H1 (cell line): Measurements from ENCODE around the gene NR5A1. TPM values are rescaled to one million over a fixed set of nuclear protein-coding genes. Genes with fewer than 3 reads are reported as not detected.

ENCODE experiments used
- EGR1 ChIP-seq: IDR thresholded peaks from 2 replicates; pipeline ENCODE4 v1.6.1; 2011; ENCODE audit warnings: low read depth, low read length, borderline replicate concordance
- EZH2 ChIP-seq: fragments of 200-600 bp; sonication (generic); IDR thresholded peaks from 2 replicates; pipeline ENCODE4 v1.7.1; 2012; ENCODE audit warnings: low read depth, mild to moderate bottlenecking, moderate library complexity, low read length, inconsistent platforms; ENCODE audit not compliant: severe bottlenecking
- FOSL1 ChIP-seq: IDR thresholded peaks from 2 replicates; pipeline ENCODE4 v1.6.1; 2011; ENCODE audit warnings: mild to moderate bottlenecking, low read depth, low read length, moderate library complexity; ENCODE audit not compliant: insufficient read depth
- HDAC2 ChIP-seq, 2 experiments: fragments of 300-600 bp in 1 of 2; sonication (generic) in 1 of 2; IDR thresholded peaks; 2 replicates each; pipeline ENCODE4 v1.6.1; 2011 to 2012; ENCODE audit warnings: low read depth in 2 of 2, low read length in 2 of 2, mild to moderate bottlenecking in 2 of 2, moderate library complexity in 2 of 2, borderline replicate concordance in 1 of 2, inconsistent platforms in 1 of 2
- JUN ChIP-seq: IDR thresholded peaks from 2 replicates; pipeline ENCODE4 v1.6.1; 2011; ENCODE audit warnings: low read depth, mild to moderate bottlenecking, improper control_type of control experiment, low read length
- KDM5A ChIP-seq: fragments of 200-600 bp; IDR thresholded peaks from 2 replicates; pipeline ENCODE4 v1.7.1; 2012; ENCODE audit warnings: mild to moderate bottlenecking, low read length, inconsistent platforms, mixed read lengths
- NANOG ChIP-seq: IDR thresholded peaks from 2 replicates; pipeline ENCODE4 v1.6.1; 2011; ENCODE audit warnings: low read length, low read depth, mild to moderate bottlenecking, inconsistent platforms; ENCODE audit not compliant: insufficient read depth, poor library complexity, severe bottlenecking
- POLR2A ChIP-seq, 2 experiments: IDR thresholded peaks; 1 replicate in 1 of 2; 2 replicates in 1 of 2; pipeline ENCODE4 v1.6.1; 2011; ENCODE audit warnings: low read depth in 2 of 2, low read length in 2 of 2, mild to moderate bottlenecking in 2 of 2; ENCODE audit errors: control extremely low read depth in 1 of 2
- SAP30 ChIP-seq: fragments of 300-600 bp; sonication (generic); IDR thresholded peaks from 2 replicates; pipeline ENCODE4 v1.7.1; 2012; ENCODE audit warnings: low read length, moderate library complexity, mild to moderate bottlenecking, inconsistent platforms; ENCODE audit not compliant: insufficient read depth, insufficient replicate concordance
- TCF12 ChIP-seq: IDR thresholded peaks from 2 replicates; pipeline ENCODE4 v1.6.1; 2011; ENCODE audit warnings: low read depth, mild to moderate bottlenecking, low read length
- TEAD4 ChIP-seq: IDR thresholded peaks from 2 replicates; pipeline ENCODE4 v1.6.1; 2012; ENCODE audit warnings: low read depth, low read length, inconsistent platforms, mixed read lengths
- polyA plus RNA-seq, 7 experiments: library from polyadenylated mRNA; depleted of rRNA in 3 of 7; stranded (reverse) in 5 of 7; unstranded in 2 of 7; fragments of >200 nt in 5 of 7; fragments of 200-250 nt in 2 of 7; gene quantifications; 1 replicate in 5 of 7; 2 replicates in 1 of 7; 4 replicates in 1 of 7; pipeline versions ENCODE4 v1.2.1 to v1.2.3, GENCODE V29; 2011 to 2013; ENCODE audit warnings: missing spikeins in 2 of 7, mixed read lengths in 2 of 7
- total RNA-seq: library from RNA; stranded (reverse); fragmentation: NEBNext Ultra II Directional; extraction: Animal tissue kit (Norgen Biotek cat#: 25700); gene quantifications from 2 replicates; pipeline ENCODE4 v1.2.1, GENCODE V29; 2021
- TF ChIP-seq, protein P1 (sequence below): fragments of 300-600 bp; sonication (generic); IDR thresholded peaks from 2 replicates; pipeline ENCODE4 v1.7.1; 2012; ENCODE audit warnings: low read length, moderate library complexity, mild to moderate bottlenecking, inconsistent platforms; ENCODE audit not compliant: insufficient replicate concordance

The NR5A1 gene
- total and polyA plus RNA-seq, 2 of the 8 experiments (the other 6 are each of a cell fraction or from before 2014, with no cell fraction given), result 0.29 to 0.58 TPM

DNA sequence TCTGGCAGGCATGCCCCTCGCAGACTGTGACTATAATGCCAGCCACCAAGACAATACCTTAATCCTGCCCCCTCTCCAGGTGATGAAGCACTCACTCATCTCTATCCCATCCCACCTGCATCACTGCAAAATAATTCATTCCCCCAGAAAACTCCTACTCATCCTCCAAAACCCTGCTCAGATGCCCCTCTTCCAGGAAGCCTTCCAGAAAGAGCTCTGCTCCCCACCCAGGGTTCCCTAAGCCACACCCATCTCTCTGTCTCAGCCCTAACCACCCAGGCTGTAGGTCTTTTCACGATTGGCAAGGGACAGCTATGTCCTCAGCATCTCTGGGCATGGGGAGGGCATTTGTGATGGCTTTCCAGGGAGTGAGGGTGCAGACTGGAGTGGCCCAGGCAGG is 17.2 kb downstream of the NR5A1 start (continued):
- TF ChIP-seq, protein P1, sequence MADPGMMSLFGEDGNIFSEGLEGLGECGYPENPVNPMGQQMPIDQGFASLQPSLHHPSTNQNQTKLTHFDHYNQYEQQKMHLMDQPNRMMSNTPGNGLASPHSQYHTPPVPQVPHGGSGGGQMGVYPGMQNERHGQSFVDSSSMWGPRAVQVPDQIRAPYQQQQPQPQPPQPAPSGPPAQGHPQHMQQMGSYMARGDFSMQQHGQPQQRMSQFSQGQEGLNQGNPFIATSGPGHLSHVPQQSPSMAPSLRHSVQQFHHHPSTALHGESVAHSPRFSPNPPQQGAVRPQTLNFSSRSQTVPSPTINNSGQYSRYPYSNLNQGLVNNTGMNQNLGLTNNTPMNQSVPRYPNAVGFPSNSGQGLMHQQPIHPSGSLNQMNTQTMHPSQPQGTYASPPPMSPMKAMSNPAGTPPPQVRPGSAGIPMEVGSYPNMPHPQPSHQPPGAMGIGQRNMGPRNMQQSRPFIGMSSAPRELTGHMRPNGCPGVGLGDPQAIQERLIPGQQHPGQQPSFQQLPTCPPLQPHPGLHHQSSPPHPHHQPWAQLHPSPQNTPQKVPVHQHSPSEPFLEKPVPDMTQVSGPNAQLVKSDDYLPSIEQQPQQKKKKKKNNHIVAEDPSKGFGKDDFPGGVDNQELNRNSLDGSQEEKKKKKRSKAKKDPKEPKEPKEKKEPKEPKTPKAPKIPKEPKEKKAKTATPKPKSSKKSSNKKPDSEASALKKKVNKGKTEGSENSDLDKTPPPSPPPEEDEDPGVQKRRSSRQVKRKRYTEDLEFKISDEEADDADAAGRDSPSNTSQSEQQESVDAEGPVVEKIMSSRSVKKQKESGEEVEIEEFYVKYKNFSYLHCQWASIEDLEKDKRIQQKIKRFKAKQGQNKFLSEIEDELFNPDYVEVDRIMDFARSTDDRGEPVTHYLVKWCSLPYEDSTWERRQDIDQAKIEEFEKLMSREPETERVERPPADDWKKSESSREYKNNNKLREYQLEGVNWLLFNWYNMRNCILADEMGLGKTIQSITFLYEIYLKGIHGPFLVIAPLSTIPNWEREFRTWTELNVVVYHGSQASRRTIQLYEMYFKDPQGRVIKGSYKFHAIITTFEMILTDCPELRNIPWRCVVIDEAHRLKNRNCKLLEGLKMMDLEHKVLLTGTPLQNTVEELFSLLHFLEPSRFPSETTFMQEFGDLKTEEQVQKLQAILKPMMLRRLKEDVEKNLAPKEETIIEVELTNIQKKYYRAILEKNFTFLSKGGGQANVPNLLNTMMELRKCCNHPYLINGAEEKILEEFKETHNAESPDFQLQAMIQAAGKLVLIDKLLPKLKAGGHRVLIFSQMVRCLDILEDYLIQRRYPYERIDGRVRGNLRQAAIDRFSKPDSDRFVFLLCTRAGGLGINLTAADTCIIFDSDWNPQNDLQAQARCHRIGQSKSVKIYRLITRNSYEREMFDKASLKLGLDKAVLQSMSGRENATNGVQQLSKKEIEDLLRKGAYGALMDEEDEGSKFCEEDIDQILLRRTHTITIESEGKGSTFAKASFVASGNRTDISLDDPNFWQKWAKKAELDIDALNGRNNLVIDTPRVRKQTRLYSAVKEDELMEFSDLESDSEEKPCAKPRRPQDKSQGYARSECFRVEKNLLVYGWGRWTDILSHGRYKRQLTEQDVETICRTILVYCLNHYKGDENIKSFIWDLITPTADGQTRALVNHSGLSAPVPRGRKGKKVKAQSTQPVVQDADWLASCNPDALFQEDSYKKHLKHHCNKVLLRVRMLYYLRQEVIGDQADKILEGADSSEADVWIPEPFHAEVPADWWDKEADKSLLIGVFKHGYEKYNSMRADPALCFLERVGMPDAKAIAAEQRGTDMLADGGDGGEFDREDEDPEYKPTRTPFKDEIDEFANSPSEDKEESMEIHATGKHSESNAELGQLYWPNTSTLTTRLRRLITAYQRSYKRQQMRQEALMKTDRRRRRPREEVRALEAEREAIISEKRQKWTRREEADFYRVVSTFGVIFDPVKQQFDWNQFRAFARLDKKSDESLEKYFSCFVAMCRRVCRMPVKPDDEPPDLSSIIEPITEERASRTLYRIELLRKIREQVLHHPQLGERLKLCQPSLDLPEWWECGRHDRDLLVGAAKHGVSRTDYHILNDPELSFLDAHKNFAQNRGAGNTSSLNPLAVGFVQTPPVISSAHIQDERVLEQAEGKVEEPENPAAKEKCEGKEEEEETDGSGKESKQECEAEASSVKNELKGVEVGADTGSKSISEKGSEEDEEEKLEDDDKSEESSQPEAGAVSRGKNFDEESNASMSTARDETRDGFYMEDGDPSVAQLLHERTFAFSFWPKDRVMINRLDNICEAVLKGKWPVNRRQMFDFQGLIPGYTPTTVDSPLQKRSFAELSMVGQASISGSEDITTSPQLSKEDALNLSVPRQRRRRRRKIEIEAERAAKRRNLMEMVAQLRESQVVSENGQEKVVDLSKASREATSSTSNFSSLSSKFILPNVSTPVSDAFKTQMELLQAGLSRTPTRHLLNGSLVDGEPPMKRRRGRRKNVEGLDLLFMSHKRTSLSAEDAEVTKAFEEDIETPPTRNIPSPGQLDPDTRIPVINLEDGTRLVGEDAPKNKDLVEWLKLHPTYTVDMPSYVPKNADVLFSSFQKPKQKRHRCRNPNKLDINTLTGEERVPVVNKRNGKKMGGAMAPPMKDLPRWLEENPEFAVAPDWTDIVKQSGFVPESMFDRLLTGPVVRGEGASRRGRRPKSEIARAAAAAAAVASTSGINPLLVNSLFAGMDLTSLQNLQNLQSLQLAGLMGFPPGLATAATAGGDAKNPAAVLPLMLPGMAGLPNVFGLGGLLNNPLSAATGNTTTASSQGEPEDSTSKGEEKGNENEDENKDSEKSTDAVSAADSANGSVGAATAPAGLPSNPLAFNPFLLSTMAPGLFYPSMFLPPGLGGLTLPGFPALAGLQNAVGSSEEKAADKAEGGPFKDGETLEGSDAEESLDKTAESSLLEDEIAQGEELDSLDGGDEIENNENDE, result no peak
- TF ChIP-seq FOSL1 (no peak), KDM5A (no peak), POLR2A (IDR thresholded peaks at IDR 0.05; ENCODE audit: control extremely low read depth in 1 of 2, low read depth in 2 of 2, low read length in 2 of 2) (no peak), TCF12 (no peak), EGR1 (no peak), TEAD4 (no peak), HDAC2 (IDR thresholded peaks at IDR 0.05; ENCODE audit: borderline replicate concordance in 1 of 2, low read depth in 2 of 2, low read length in 2 of 2) (no peak), NANOG (no peak), EZH2 (no peak), SAP30 (no peak), JUN (no peak)
